ENCODE results near the gene ANGPTL7. TPM values are rescaled to one million over a fixed set of nuclear protein-coding genes. Genes with fewer than 3 reads are reported as not detected.

Gene ANGPTL7
- total and polyA plus RNA-seq, 4 donors: 0.21 to 0.73 (median 0.37) TPM

GRCh38 chr1:11187931-11188330 is 1.2 kb upstream of the ANGPTL7 start:
- no peaks in the 10 kb centered on the region for H3K9me3 ChIP-seq (ENCODE audit: control insufficient read depth in 4 of 4, insufficient read depth in 3 of 4, low read length in 3 of 4)
- H3K4me1 ChIP-seq (ENCODE audit: control insufficient read depth in 5 of 5, insufficient read depth in 5 of 5, low read length in 5 of 5): peaks cover 0 to 7% (median 5%) of the 10 kb centered on the region in 5 donors
- H3K27ac ChIP-seq (ENCODE audit: low read depth in 1 of 2, low read length in 1 of 2): no peak overlapping the region
- no peak for TF ChIP-seq CTCF (IDR thresholded peaks at IDR 0.05; ENCODE audit: control extremely low read depth, extremely low read depth)
- WGBS, 2 donors: 88 to 100% methylated on average over 2 of the region's 2 CpGs
- ATAC-seq (ENCODE audit: insufficient read depth, low FRiP score) (no peak), DNase-seq (no peak)
- no peak overlapping the region for H3K9ac ChIP-seq (ENCODE audit: insufficient read depth in 1 of 2, low read length in 2 of 2)
- H3K4me3 ChIP-seq: no peak overlapping the region
- H3K27me3 ChIP-seq (ENCODE audit: control insufficient read depth in 3 of 3, insufficient read depth in 3 of 3, low read length in 2 of 3): no peaks in the 10 kb centered on the region
- peaks cover 0 to 20% (median 8%) of the 10 kb centered on the region in 4 donors for H3K36me3 ChIP-seq (ENCODE audit: control insufficient read depth in 4 of 4, insufficient read depth in 4 of 4, low read length in 4 of 4)

GRCh38 chr1:11188381-11188780 is 774 bp upstream of the ANGPTL7 start:
- Histone ChIP-seq H3K4me3 (no peak overlapping the region), H3K36me3 (ENCODE audit: control insufficient read depth in 4 of 4, insufficient read depth in 4 of 4, low read length in 4 of 4) (peaks cover 0 to 23% (median 10%) of the 10 kb centered on the region in 4 donors), H3K4me1 (ENCODE audit: control insufficient read depth in 5 of 5, insufficient read depth in 5 of 5, low read length in 5 of 5) (peaks cover 0 to 7% (median 5%) of the 10 kb centered on the region in 5 donors), H3K9ac (ENCODE audit: insufficient read depth in 1 of 2, low read length in 2 of 2) (no peak overlapping the region), H3K27ac (ENCODE audit: low read depth in 1 of 2, low read length in 1 of 2) (no peak overlapping the region), H3K9me3 (ENCODE audit: control insufficient read depth in 4 of 4, insufficient read depth in 3 of 4, low read length in 3 of 4) (no peaks in the 10 kb centered on the region), H3K27me3 (ENCODE audit: control insufficient read depth in 3 of 3, insufficient read depth in 3 of 3, low read length in 2 of 3) (no peaks in the 10 kb centered on the region)
- DNase-seq: peak; percentile 12 to 57 (median 24)
- ATAC-seq (ENCODE audit: insufficient read depth, low FRiP score): no peak
- 84 to 85% methylated on average over 1 of the region's 1 CpG for WGBS, 2 donors
- TF ChIP-seq CTCF (IDR thresholded peaks at IDR 0.05; ENCODE audit: control extremely low read depth, extremely low read depth): no peak

- Histone ChIP-seq H3K27ac (ENCODE audit: low read depth in 1 of 2, low read length in 1 of 2) (no peak overlapping the region), H3K9me3 (ENCODE audit: control insufficient read depth in 4 of 4, insufficient read depth in 3 of 4, low read length in 3 of 4) (no peaks in the 10 kb centered on the region), H3K27me3 (ENCODE audit: control insufficient read depth in 3 of 3, insufficient read depth in 3 of 3, low read length in 2 of 3) (no peaks in the 10 kb centered on the region), H3K36me3 (ENCODE audit: control insufficient read depth in 4 of 4, insufficient read depth in 4 of 4, low read length in 4 of 4) (peaks cover 13 to 42% (median 19%) of the 10 kb centered on the region in 4 donors), H3K4me3 (no peak overlapping the region), H3K9ac (ENCODE audit: insufficient read depth in 1 of 2, low read length in 2 of 2) (no peak overlapping the region), H3K4me1 (ENCODE audit: control insufficient read depth in 5 of 5, insufficient read depth in 5 of 5, low read length in 5 of 5) (peaks cover 0 to 4% (median 0%) of the 10 kb centered on the region in 5 donors)
- ATAC-seq (ENCODE audit: insufficient read depth, low FRiP score) (no peak), DNase-seq (no peak)
- TF ChIP-seq CTCF (IDR thresholded peaks at IDR 0.05; ENCODE audit: control extremely low read depth, extremely low read depth): no peak
- 95 to 96% methylated on average over 11 of the region's 11 CpGs for WGBS, 2 donors
Observed at GRCh38 chr1:11193376-11193775, 4.2 kb downstream of the ANGPTL7 start.

Data from lung (tissue), 12 donors.